Skeletal muscle satellite cell (primary cell): ENCODE data around the gene LAMA1.
A peak's percentile ranks its signal among the peaks of the same experiment; 100 is the strongest.

Experiments used
- H3K27me3 ChIP-seq: 2 replicates; pipeline ENCODE4 v1.7.0; 2013; ENCODE audit warnings: low read length; ENCODE audit not compliant: control insufficient read depth, insufficient read depth
- H3K36me3 ChIP-seq: 2 replicates; pipeline ENCODE4 v1.7.0; 2013; ENCODE audit warnings: mild to moderate bottlenecking, control low read depth, low read length; ENCODE audit not compliant: insufficient read depth
- H3K4me1 ChIP-seq: 2 replicates; pipeline ENCODE4 v1.7.0; 2013; ENCODE audit warnings: low read length; ENCODE audit not compliant: control insufficient read depth, insufficient read depth
- H3K4me2 ChIP-seq: 2 replicates; pipeline ENCODE4 v1.7.0; 2013; ENCODE audit warnings: mild to moderate bottlenecking, low read length
- H3K4me3 ChIP-seq: 2 replicates; pipeline ENCODE4 v1.7.0; 2013; ENCODE audit warnings: low read length
- H3K9ac ChIP-seq: 2 replicates; pipeline ENCODE4 v1.7.0; 2013; ENCODE audit warnings: mild to moderate bottlenecking, low read depth, low read length, moderate library complexity
- H3K9me3 ChIP-seq: replicated peaks from 2 replicates; pipeline ENCODE4 v1.7.0; 2013; ENCODE audit warnings: mild to moderate bottlenecking, control low read depth, low read length

The LAMA1 gene

DNA sequence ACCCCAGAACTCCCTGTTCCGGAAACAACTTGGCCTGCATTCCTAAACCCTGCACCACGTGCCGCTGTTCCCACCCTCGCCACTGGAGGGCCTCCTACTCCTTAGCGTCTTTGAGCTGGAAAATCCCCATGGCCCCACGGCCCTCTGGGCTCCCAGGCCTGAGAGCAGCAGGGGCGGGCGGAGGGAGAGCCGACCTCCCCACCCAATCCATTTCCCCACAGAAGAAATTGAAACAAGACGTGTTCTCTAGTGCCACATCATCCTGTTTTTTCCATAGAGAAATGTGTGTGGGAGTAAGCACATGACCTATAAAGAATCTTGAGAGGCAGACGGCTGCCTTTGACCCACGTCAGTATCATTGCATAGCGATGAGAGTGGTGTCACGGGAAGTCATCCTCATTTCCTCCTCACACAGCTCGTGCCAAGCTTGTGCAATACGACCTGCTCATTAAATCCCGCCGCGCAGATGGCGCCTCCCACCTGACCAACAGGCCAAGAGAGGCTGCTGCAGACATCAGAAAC lies 79.2 kb downstream of the LAMA1 start:
- no peaks in the 10 kb centered on the region for H3K27me3 ChIP-seq
- peak overlapping the region; percentile 68 for H3K9ac ChIP-seq
- H3K4me2 ChIP-seq: peak overlapping the region; percentile 72
- no peaks in the 10 kb centered on the region for H3K36me3 ChIP-seq
- H3K9me3 ChIP-seq: no peaks in the 10 kb centered on the region
- peak overlapping the region; percentile 41 for H3K4me3 ChIP-seq
- H3K4me1 ChIP-seq: peaks cover 16% of the 10 kb centered on the region

DNA sequence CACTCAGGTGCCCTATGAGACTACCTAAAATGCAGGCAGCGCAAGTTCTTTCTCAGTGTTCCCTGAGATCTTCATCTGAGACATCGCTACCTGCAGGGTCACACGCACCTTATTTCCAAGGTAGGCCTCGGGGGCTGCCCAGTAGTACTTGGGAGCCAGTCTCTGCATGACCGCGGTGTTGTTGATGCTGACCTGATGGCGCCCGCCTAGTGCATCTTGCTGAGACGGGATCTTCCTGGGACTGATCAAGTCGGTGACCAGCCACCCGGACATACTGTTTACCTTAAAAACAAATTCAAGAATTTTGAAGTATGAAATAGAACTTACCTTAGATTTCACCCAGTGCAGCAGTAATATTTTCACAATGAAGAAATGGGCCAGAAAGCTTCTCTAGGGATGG lies 80.1 kb downstream of the LAMA1 start:
- H3K9ac ChIP-seq: peak overlapping the region; percentile 68
- peak overlapping the region; percentile 72 for H3K4me2 ChIP-seq
- H3K4me3 ChIP-seq: no peak overlapping the region
- H3K27me3 ChIP-seq: no peaks in the 10 kb centered on the region
- H3K36me3 ChIP-seq: no peaks in the 10 kb centered on the region
- no peaks in the 10 kb centered on the region for H3K9me3 ChIP-seq
- H3K4me1 ChIP-seq: peaks cover 16% of the 10 kb centered on the region

DNA sequence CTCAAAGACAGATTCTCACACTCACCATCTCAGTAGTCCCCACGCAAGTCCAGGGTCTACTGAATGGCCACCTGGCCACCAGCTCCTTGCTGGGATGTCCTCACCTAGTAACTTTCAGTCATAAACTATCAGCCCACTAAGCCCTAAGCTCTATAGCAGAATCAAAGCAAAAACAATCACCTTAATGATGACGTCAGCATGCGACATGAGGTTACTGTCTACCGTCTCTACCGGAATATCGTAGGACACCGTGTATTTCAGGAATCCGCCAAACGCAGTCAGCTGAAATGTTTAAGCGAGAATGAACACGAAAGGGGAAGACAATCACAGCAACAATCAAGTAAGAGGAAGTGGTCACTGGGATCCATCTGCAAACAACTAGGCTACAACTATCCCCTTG lies 81.8 kb downstream of the LAMA1 start:
- H3K4me1 ChIP-seq: peaks cover 16% of the 10 kb centered on the region
- no peak overlapping the region for H3K4me2 ChIP-seq
- no peaks in the 10 kb centered on the region for H3K27me3 ChIP-seq
- no peak overlapping the region for H3K9ac ChIP-seq
- H3K36me3 ChIP-seq: no peaks in the 10 kb centered on the region
- H3K9me3 ChIP-seq: no peaks in the 10 kb centered on the region
- H3K4me3 ChIP-seq: no peak overlapping the region

DNA sequence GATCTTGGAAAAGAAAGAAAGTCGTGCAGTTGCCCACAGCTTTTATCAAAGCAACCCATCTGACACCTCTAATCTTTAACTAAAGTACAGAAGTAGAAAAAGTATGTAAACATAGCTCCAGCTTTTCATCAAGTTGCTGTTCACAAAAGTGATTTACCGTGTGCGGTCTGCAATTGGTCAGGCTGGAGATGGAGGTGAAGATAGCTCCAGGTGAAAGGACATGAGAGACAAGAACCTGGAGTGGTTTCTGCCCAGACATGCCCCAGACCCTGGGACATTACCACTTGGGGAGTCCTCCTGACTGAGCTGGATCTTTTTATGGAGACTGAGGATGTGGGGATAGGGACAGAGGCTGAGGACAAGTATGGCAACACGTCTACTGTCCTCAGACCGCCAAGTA lies 82.7 kb downstream of the LAMA1 start:
- peaks cover 16% of the 10 kb centered on the region for H3K4me1 ChIP-seq
- no peak overlapping the region for H3K4me2 ChIP-seq
- H3K9me3 ChIP-seq: no peaks in the 10 kb centered on the region
- no peaks in the 10 kb centered on the region for H3K27me3 ChIP-seq
- H3K36me3 ChIP-seq: no peaks in the 10 kb centered on the region
- no peak overlapping the region for H3K9ac ChIP-seq
- H3K4me3 ChIP-seq: no peak overlapping the region

DNA sequence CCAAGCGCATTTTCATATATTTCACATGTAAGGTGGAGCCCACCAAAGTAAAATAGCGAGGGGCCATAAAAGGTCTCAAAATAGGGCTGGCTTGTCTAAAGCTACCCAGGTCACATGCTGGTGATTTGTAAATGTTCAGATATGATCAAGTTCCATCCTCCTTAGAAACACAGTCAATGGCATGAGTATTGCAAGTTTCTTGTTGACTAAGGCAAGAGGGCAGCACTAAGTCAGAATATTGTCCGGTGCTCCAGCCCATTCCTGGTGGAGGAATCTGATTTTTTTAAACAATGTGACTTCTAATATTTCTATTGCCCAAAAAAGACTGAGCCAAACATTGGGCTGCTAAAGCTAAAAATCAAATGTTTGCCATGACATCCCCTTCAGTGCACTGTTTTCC lies 85.1 kb downstream of the LAMA1 start:
- peaks cover 4% of the 10 kb centered on the region for H3K4me1 ChIP-seq
- H3K4me2 ChIP-seq: no peak overlapping the region
- no peaks in the 10 kb centered on the region for H3K36me3 ChIP-seq
- H3K27me3 ChIP-seq: no peaks in the 10 kb centered on the region
- no peak overlapping the region for H3K4me3 ChIP-seq
- no peak overlapping the region for H3K9ac ChIP-seq
- no peaks in the 10 kb centered on the region for H3K9me3 ChIP-seq

DNA sequence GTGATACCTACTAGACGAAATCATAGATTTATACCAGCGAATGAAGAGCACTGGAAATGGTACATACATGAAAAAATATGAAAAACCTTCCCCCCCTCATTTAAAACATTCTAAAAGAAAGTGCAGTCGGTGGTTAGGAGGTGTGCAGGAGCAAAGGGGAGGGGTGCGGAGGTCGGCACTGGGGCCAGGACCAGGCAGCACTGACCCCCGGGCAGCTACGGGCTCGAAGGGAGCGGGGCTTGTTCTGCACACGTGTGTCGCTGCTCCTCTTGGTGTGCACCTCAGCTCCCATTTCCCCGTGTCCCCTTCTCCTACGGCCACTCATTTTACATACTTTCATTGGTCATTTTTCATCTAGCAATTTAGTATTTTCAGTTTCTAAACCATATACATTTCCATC lies 89.0 kb downstream of the LAMA1 start:
- Histone ChIP-seq H3K27me3 (no peaks in the 10 kb centered on the region), H3K4me3 (no peak overlapping the region), H3K9me3 (no peaks in the 10 kb centered on the region), H3K36me3 (peaks cover 9% of the 10 kb centered on the region), H3K4me2 (no peak overlapping the region), H3K4me1 (no peaks in the 10 kb centered on the region), H3K9ac (no peak overlapping the region)

DNA sequence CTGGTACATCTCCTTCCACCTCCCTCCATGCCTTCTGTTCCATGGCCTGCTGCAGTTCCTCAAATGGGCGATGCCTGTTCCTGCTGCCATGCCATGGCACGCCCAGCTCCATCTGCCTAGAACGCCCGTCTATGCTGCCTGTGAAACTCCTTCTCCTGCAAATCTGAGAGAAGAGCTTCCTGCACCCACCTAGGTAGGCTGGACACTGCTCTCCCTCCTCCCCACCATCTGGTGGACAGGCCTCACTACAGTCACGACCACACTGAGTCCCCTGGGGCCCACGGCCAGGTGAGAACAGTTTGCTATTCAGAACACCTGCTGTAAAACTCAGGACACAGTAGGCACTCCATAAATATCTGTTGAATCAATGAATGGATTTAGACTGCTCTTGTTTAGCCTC lies 92.4 kb downstream of the LAMA1 start:
- Histone ChIP-seq H3K4me1 (peaks cover 3% of the 10 kb centered on the region), H3K36me3 (peaks cover 13% of the 10 kb centered on the region), H3K4me2 (no peak overlapping the region)

DNA sequence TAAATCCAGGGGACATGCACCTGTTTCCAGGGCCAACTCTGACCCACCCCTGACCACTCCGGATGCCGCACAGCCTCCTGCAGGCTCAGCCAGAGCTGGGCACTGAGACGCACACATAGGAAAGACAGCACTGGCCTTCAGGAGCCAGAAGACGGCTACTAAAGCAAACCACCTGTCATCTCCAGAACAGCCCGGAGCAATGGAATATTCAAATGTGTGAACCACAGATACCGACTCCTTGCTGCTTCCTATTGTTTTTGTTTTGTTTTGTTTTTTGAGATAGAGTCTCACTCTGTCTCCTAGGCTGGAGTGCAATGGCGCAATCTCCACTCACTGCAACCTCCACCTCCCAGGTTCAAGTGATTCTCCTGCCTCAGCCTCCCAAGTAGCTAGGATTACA lies 94.0 kb downstream of the LAMA1 start:
- H3K4me1 ChIP-seq: peaks cover 3% of the 10 kb centered on the region
- no peak overlapping the region for H3K4me2 ChIP-seq
- no peaks in the 10 kb centered on the region for H3K27me3 ChIP-seq
- H3K9ac ChIP-seq: no peak overlapping the region
- no peak overlapping the region for H3K4me3 ChIP-seq
- no peaks in the 10 kb centered on the region for H3K9me3 ChIP-seq
- peaks cover 13% of the 10 kb centered on the region for H3K36me3 ChIP-seq

More for the DNA sequence above, 92.4 kb downstream of the LAMA1 start:
- Histone ChIP-seq H3K4me3 (no peak overlapping the region), H3K9me3 (no peaks in the 10 kb centered on the region), H3K27me3 (no peaks in the 10 kb centered on the region), H3K9ac (no peak overlapping the region)

DNA sequence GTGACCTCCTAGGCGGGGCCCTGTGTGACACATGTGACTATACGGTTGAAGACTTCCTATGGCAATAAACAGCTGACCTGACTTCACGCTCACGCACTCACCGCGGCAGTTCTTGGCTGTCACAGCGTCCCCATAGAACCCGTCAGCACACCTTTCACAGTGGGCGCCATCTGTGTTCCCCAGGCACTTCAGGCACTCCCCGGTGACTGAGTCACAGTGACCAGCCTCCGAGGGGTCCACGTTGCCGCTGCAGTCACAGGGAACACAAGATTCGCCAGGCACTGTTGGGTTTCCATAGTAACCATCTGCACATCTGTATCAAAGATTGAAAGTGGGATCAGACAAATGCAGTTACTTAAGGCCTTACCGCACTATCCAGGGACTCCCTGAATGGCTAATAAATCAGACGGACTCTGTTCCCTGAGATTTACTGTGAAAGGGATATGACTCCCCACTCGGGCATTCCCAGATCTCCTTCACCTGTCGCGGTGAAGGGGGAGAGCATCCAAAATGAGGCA lies 94.5 kb downstream of the LAMA1 start:
- Histone ChIP-seq H3K9me3 (no peaks in the 10 kb centered on the region), H3K27me3 (no peaks in the 10 kb centered on the region), H3K36me3 (peaks cover 13% of the 10 kb centered on the region), H3K9ac (no peak overlapping the region), H3K4me2 (no peak overlapping the region), H3K4me1 (peaks cover 3% of the 10 kb centered on the region), H3K4me3 (no peak overlapping the region)

DNA sequence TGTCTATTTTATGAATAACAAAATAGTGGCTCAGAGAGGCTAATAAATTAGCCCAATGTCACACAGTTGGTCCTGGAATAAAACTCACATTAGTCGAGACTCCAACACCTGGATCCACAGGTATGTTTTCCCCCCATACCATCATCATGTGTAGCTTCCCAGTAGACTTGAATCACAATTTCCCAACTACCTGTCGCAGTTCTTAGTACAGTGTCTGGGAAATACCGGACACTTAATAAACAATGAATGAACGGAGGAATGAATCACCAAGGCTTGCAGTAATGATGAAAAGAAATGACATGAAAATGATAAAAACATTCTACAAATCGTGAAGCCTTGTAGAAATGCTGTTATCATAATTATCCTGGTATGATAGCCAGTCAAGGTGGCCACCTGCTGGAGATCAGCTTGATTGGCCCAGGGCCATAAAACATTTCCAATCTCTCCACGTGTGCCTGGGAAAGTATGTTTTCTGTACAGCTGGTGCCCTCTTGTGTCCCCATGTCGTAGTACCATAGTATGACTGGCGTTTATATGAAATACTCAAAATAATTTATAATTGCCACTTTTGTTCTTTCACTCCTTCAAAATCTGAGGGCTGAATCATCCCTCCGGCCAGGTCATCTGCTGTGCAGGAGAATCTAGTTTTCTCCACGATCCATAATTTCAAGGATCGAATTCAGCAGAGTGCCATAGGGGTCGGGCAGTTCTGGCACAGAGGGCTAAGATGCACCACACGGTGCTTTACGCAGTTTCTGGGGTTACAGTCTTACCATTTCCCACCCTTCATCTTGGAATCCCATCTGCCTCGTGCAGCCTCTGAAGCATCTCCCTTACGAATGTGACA lies 95.4 kb downstream of the LAMA1 start:
- Histone ChIP-seq H3K4me2 (no peak overlapping the region), H3K4me3 (no peak overlapping the region), H3K9me3 (no peaks in the 10 kb centered on the region), H3K9ac (no peak overlapping the region), H3K27me3 (no peaks in the 10 kb centered on the region), H3K36me3 (peaks cover 13% of the 10 kb centered on the region), H3K4me1 (peaks cover 3% of the 10 kb centered on the region)

DNA sequence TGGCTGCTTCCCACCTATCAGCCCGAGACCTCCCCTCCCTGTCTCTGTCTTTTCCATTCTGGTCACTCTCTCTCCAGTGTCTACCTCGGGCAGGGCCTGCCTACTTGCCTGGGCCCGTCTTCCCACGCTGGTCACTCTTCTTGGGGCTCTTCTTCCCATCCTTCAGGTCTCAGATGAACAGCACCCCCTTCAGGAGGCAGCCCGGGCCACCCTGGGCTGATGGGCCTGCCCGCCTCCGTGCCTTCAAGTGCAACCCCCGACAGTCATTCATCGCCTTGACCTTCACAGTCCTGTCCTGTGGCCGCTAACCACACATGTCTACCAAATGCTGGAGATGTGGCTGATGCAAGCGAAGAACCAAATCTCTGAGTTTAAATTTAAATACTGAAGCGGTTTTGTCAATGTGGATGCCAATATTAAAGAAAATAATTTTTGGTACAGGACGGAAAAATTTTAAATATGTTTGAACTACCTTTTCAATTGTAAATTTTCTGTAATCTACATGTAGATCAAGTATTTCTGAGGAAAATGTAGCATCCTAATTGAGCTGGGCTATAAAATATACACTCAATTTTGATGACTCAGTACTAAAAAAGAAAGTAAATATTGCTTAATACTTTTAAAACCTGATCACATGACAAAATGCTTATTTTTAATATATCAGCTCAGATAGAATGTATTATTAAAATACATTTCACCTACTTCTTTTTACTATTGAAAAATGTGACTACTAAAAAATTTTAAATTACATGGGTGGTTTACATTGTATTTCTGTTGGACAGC lies 96.4 kb downstream of the LAMA1 start:
- Histone ChIP-seq H3K4me1 (peaks cover 3% of the 10 kb centered on the region), H3K36me3 (peaks cover 13% of the 10 kb centered on the region), H3K9ac (no peak overlapping the region), H3K27me3 (no peaks in the 10 kb centered on the region), H3K9me3 (no peaks in the 10 kb centered on the region), H3K4me3 (no peak overlapping the region), H3K4me2 (no peak overlapping the region)
